Cardiac muscle cell (in vitro differentiated cells and primary cell): ENCODE results near the gene APOL1. TPM values are rescaled to one million over a fixed set of nuclear protein-coding genes. Genes with fewer than 3 reads are reported as not detected.

Experiments used
- DNase-seq, 2 donors: peaks; one replicate each; pipeline versions ENCODE4 v3.0.0 to v3.0.0-alpha.2; 2010 to 2017; ENCODE audit warnings: low read depth in 1 of 2, low spot score in 1 of 2
- H3K27ac ChIP-seq: fragments of 200-600 bp; sonication (generic); 2 replicates; pipeline ENCODE4 v1.5.1; 2016
- H3K27me3 ChIP-seq: fragments of 200-600 bp; sonication (generic); 2 replicates; pipeline ENCODE4 v1.6.0; 2016; ENCODE audit warnings: control low read depth
- H3K36me3 ChIP-seq: fragments of 200-600 bp; sonication (generic); 2 replicates; pipeline ENCODE4 v1.5.1; 2016; ENCODE audit warnings: control low read depth
- H3K4me1 ChIP-seq: fragments of 200-600 bp; sonication (generic); 2 replicates; pipeline ENCODE4 v1.8.1; 2017; ENCODE audit warnings: low read depth, mild to moderate bottlenecking, mixed run types
- H3K4me3 ChIP-seq: fragments of 200-600 bp; sonication (generic); 2 replicates; pipeline ENCODE4 v1.5.1; 2016; ENCODE audit warnings: mild to moderate bottlenecking
- H3K9me3 ChIP-seq: fragments of 200-600 bp; sonication (generic); 2 replicates; pipeline ENCODE4 v1.5.1; 2017; ENCODE audit warnings: low read depth, mild to moderate bottlenecking, control low read depth
- CTCF ChIP-seq: IDR thresholded peaks from 2 replicates; pipeline ENCODE4 v1.5.1; 2012; ENCODE audit warnings: low read depth, mild to moderate bottlenecking, low read length
- polyA plus RNA-seq: library from polyadenylated mRNA; unstranded; fragments of >200 nt; fragmentation: Nextera tagmentation; extraction: Ambion mirVana; gene quantifications from 2 replicates; pipeline ENCODE4 v1.2.1, GENCODE V29; 2016
- total RNA-seq: library from RNA; depleted of rRNA; stranded (reverse); fragments of >200 nt; gene quantifications from 2 replicates; pipeline ENCODE4 v1.2.3, GENCODE V29; 2016

The APOL1 gene
- total and polyA plus RNA-seq, 2 experiments from 2014 or later = 0.06 TPM; not detected in 1

- Histone ChIP-seq H3K9me3 (no peaks in the 10 kb centered on the region), H3K27me3 (no peaks in the 10 kb centered on the region), H3K4me1 (peaks cover 6% of the 10 kb centered on the region), H3K27ac (no peak overlapping the region), H3K4me3 (no peak overlapping the region), H3K36me3 (no peaks in the 10 kb centered on the region)
- no peak for TF ChIP-seq CTCF
- DNase-seq = no peak
These were observed 39.3 kb upstream of the APOL1 start for GRCh38 chr22:36213586-36213985.

GRCh38 chr22:36215981-36216380, 37.0 kb upstream of the APOL1 start:
- TF ChIP-seq CTCF = no peak
- Histone ChIP-seq H3K27ac (no peak overlapping the region), H3K36me3 (no peaks in the 10 kb centered on the region), H3K9me3 (no peaks in the 10 kb centered on the region), H3K4me3 (no peak overlapping the region), H3K4me1 (peaks cover 6% of the 10 kb centered on the region), H3K27me3 (no peaks in the 10 kb centered on the region)
- DNase-seq = no peak

- Histone ChIP-seq H3K4me3 (no peak overlapping the region), H3K27ac (no peak overlapping the region), H3K36me3 (no peaks in the 10 kb centered on the region), H3K9me3 (no peaks in the 10 kb centered on the region), H3K4me1 (peaks cover 9% of the 10 kb centered on the region), H3K27me3 (no peaks in the 10 kb centered on the region)
- TF ChIP-seq CTCF = no peak
- no peak for DNase-seq
These were observed 34.2 kb upstream of the APOL1 start for GRCh38 chr22:36218648-36219193.

- no peaks in the 10 kb centered on the region for H3K36me3 ChIP-seq
- no peaks in the 10 kb centered on the region for H3K27me3 ChIP-seq
- no peak overlapping the region for H3K27ac ChIP-seq
- TF ChIP-seq CTCF = no peak
- DNase-seq = no peak
- peaks cover 5% of the 10 kb centered on the region for H3K4me1 ChIP-seq
- no peaks in the 10 kb centered on the region for H3K9me3 ChIP-seq
- no peak overlapping the region for H3K4me3 ChIP-seq
These were observed 32.4 kb upstream of the APOL1 start for GRCh38 chr22:36220451-36220921.

GRCh38 chr22:36221799-36222751, 30.9 kb upstream of the APOL1 start:
- H3K36me3 ChIP-seq = no peaks in the 10 kb centered on the region
- H3K27me3 ChIP-seq = no peaks in the 10 kb centered on the region
- no peaks in the 10 kb centered on the region for H3K9me3 ChIP-seq
- TF ChIP-seq CTCF = peak; percentile 73
- peak; percentile 62 to 70 for DNase-seq
- H3K27ac ChIP-seq = no peak overlapping the region
- peaks cover 5% of the 10 kb centered on the region for H3K4me1 ChIP-seq
- no peak overlapping the region for H3K4me3 ChIP-seq
